Measurements from ENCODE around the gene ADCK2.

GRCh38 chr7:140639366-140640053 is 33.2 kb upstream of the ADCK2 start:
- TF ChIP-seq, protein P1, sequence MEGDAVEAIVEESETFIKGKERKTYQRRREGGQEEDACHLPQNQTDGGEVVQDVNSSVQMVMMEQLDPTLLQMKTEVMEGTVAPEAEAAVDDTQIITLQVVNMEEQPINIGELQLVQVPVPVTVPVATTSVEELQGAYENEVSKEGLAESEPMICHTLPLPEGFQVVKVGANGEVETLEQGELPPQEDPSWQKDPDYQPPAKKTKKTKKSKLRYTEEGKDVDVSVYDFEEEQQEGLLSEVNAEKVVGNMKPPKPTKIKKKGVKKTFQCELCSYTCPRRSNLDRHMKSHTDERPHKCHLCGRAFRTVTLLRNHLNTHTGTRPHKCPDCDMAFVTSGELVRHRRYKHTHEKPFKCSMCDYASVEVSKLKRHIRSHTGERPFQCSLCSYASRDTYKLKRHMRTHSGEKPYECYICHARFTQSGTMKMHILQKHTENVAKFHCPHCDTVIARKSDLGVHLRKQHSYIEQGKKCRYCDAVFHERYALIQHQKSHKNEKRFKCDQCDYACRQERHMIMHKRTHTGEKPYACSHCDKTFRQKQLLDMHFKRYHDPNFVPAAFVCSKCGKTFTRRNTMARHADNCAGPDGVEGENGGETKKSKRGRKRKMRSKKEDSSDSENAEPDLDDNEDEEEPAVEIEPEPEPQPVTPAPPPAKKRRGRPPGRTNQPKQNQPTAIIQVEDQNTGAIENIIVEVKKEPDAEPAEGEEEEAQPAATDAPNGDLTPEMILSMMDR (IDR thresholded peaks at IDR 0.05) = no peak
- no peak for TF ChIP-seq POLR2A (IDR thresholded peaks at IDR 0.05)

All from prostate gland (tissue), 2 donors.